WERI-Rb-1 (cell line): ENCODE data around the gene KIAA1549.

Experiments used
- DNase-seq: peaks from one replicate; pipeline ENCODE4 v3.0.0-alpha.2; 2020
- H3K27ac ChIP-seq: fragments of 250-450 bp; sonication (Bioruptor Pico); 2 replicates; pipeline ENCODE4 v1.5.1; 2020; ENCODE audit warnings: mild to moderate bottlenecking, moderate library complexity
- H3K27me3 ChIP-seq: fragments of 250-450 bp; sonication (Bioruptor Pico); 2 replicates; pipeline ENCODE4 v1.5.1; 2021; ENCODE audit warnings: mild to moderate bottlenecking, low read depth, moderate library complexity; ENCODE audit not compliant: insufficient read depth, severe bottlenecking
- H3K36me3 ChIP-seq: fragments of 250-450 bp; sonication (Bioruptor Pico); 2 replicates; pipeline ENCODE4 v1.5.1; 2020; ENCODE audit warnings: mild to moderate bottlenecking, moderate library complexity
- H3K4me3 ChIP-seq: 2 replicates; pipeline ENCODE4 v1.5.1; 2011; ENCODE audit warnings: low read depth, mild to moderate bottlenecking, control low read depth, low read length
- H3K9me3 ChIP-seq: fragments of 250-450 bp; sonication (Bioruptor Pico); 2 replicates; pipeline ENCODE4 v1.5.1; 2021; ENCODE audit warnings: mild to moderate bottlenecking, moderate library complexity; ENCODE audit not compliant: severe bottlenecking
- TF ChIP-seq, protein P1 (sequence below): IDR thresholded peaks from 2 replicates; pipeline ENCODE4 v1.5.1; 2011; ENCODE audit warnings: low read depth, mild to moderate bottlenecking, control low read depth, inconsistent platforms, low read length

The KIAA1549 gene

GRCh38 chr7:138918756-138919155 lies 62.4 kb downstream of the KIAA1549 start:
- H3K4me3 ChIP-seq = no peak overlapping the region
- peaks cover 17% of the 10 kb centered on the region for H3K36me3 ChIP-seq
- H3K27ac ChIP-seq = no peak overlapping the region
- no peaks in the 10 kb centered on the region for H3K27me3 ChIP-seq
- H3K9me3 ChIP-seq = no peaks in the 10 kb centered on the region
- TF ChIP-seq, protein P1, sequence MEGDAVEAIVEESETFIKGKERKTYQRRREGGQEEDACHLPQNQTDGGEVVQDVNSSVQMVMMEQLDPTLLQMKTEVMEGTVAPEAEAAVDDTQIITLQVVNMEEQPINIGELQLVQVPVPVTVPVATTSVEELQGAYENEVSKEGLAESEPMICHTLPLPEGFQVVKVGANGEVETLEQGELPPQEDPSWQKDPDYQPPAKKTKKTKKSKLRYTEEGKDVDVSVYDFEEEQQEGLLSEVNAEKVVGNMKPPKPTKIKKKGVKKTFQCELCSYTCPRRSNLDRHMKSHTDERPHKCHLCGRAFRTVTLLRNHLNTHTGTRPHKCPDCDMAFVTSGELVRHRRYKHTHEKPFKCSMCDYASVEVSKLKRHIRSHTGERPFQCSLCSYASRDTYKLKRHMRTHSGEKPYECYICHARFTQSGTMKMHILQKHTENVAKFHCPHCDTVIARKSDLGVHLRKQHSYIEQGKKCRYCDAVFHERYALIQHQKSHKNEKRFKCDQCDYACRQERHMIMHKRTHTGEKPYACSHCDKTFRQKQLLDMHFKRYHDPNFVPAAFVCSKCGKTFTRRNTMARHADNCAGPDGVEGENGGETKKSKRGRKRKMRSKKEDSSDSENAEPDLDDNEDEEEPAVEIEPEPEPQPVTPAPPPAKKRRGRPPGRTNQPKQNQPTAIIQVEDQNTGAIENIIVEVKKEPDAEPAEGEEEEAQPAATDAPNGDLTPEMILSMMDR = no peak
- no peak for DNase-seq

DNA sequence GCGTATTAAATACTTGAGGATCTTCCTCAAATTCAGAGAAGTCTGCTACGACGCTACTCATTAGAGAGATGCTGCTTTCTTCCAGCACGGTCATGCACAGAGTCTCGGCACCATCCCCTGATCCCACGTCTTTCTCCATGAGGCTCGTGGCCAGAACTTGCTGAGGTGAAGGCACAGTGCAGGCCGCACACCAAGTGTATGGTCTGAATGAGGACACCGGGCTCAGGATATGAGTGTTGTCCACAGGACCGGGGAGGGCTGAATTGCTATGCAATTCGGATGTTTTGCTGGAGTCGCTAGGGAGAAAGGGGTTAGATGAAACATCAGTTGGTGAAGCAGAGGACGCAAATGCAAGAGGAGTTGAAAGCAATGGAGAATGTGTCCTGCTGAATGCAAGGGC lies 63.0 kb downstream of the KIAA1549 start:
- Histone ChIP-seq H3K4me3 (no peak overlapping the region), H3K36me3 (peaks cover 17% of the 10 kb centered on the region), H3K27me3 (no peaks in the 10 kb centered on the region), H3K27ac (no peak overlapping the region), H3K9me3 (no peaks in the 10 kb centered on the region)
- TF ChIP-seq, protein P1 = no peak
- DNase-seq = no peak

DNA sequence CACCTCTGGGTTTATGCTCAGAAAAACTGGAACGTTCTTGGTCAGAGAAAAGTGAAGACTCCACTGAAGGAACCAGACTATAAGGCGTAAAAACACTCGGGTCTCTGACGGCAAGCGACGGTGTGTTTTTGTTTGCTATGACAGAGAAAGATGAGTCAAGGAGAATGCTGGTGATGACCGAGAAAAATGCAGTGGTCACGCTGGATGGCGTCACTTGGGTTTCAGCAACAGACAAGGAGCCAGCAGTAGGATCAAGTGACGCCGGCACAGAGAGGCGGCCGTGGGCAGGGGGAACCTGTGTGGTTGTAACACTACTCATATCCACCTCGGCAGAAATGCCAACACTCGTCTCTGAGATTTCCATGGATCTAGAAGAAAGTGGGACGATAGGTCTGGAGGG lies 63.4 kb downstream of the KIAA1549 start:
- no peak overlapping the region for H3K4me3 ChIP-seq
- no peaks in the 10 kb centered on the region for H3K27me3 ChIP-seq

GRCh38 chr7:138916731-138917130 lies 64.5 kb downstream of the KIAA1549 start:
- no peak overlapping the region for H3K27ac ChIP-seq
- DNase-seq = no peak
- TF ChIP-seq, protein P1 = no peak
- no peak overlapping the region for H3K4me3 ChIP-seq
- no peaks in the 10 kb centered on the region for H3K9me3 ChIP-seq
- H3K27me3 ChIP-seq = no peaks in the 10 kb centered on the region
- peaks cover 17% of the 10 kb centered on the region for H3K36me3 ChIP-seq

More for the DNA sequence above, 63.4 kb downstream of the KIAA1549 start:
- Histone ChIP-seq H3K27ac (no peak overlapping the region), H3K9me3 (no peaks in the 10 kb centered on the region), H3K36me3 (peaks cover 17% of the 10 kb centered on the region)
- DNase-seq = no peak
- TF ChIP-seq, protein P1 = no peak

- DNase-seq = no peak
- Histone ChIP-seq H3K9me3 (no peaks in the 10 kb centered on the region), H3K4me3 (no peak overlapping the region), H3K27me3 (no peaks in the 10 kb centered on the region), H3K27ac (no peak overlapping the region), H3K36me3 (peaks cover 17% of the 10 kb centered on the region)
- TF ChIP-seq, protein P1 = no peak
Measured at GRCh38 chr7:138916275-138916674, 64.9 kb downstream of the KIAA1549 start.

DNA sequence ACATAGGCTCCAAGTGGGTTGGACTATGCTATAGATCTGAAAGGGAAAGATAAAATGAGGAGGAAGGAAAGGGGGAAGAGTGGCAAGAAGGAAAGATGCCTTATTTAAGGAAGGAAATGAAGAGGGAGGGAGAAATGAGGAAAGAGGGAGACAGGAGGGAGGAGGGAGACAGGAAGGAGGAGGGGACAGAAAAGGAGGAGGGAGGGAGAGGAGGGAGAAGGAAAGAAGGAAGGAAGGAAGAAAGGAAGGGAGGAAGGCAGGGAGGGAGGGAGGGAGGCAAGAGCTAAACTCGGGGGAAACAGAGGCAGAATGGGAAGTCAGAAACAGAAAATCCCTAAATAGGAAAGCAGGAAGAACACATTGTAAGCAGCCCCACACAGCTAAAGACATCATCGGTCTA lies 67.4 kb downstream of the KIAA1549 start:
- no peak for DNase-seq
- no peak overlapping the region for H3K27ac ChIP-seq
- no peaks in the 10 kb centered on the region for H3K27me3 ChIP-seq
- no peaks in the 10 kb centered on the region for H3K9me3 ChIP-seq
- no peak overlapping the region for H3K4me3 ChIP-seq
- H3K36me3 ChIP-seq = peaks cover 19% of the 10 kb centered on the region
- TF ChIP-seq, protein P1 = no peak
